ENCODE measurements around the gene YEATS2.
A peak's percentile ranks its signal among the peaks of the same experiment; 100 is the strongest.

Gene YEATS2

DNA sequence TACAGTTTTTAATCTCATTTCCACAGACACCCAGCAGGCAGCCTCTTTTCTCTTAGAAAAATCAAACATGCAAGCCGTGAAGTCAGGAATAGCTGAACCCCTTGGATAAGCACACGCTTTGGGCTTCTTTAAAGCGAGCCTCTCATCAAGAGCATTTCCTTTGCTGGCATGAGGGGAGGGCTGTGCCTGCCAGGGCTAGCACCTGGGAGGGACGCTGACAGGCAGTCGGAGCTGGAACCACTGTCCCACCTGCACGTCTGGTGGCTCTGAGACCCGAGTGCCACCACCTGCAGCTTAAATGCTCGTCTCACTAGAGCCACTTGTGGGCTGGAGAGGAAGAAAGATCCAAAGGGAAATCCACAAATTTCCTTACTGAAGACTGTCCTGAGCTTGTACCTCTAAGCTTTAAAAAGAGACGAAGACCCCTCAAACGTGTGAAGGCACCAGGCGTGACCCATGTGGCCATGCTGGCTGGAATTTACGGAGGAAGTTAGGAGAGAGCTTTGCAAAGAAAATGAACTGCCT is 118.4 kb downstream of the YEATS2 start:
- DNase-seq: no peak

GRCh38 chr3:183816681-183817510 is 119.3 kb downstream of the YEATS2 start:
- DNase-seq: no peak

DNA sequence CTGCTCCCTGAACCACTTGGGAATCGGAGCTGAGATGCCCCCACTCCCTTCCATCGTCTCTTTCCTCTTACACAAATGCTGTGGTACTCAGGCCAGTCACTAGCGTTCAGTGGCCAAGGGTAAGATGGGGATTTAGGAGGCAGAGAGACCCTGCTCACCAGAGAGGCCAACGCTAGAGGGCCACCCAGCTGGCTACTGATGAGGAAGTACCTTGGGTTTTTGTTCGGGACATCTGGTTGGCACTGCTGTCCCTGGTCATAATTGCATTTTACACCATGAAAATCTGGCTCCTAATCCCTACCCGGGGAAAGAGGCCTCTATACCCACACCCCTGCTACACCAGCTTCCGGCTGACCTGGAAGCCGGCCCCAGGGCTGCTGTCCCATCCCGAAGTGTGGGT is 120.0 kb downstream of the YEATS2 start:
- no peak for DNase-seq

- no peak for DNase-seq
Observed at GRCh38 chr3:183818041-183818620, 120.5 kb downstream of the YEATS2 start.

- DNase-seq: no peak
Observed at GRCh38 chr3:183818706-183819624, 121.4 kb downstream of the YEATS2 start.

GRCh38 chr3:183819831-183820230 is 122.2 kb downstream of the YEATS2 start:
- no peak for DNase-seq

DNA sequence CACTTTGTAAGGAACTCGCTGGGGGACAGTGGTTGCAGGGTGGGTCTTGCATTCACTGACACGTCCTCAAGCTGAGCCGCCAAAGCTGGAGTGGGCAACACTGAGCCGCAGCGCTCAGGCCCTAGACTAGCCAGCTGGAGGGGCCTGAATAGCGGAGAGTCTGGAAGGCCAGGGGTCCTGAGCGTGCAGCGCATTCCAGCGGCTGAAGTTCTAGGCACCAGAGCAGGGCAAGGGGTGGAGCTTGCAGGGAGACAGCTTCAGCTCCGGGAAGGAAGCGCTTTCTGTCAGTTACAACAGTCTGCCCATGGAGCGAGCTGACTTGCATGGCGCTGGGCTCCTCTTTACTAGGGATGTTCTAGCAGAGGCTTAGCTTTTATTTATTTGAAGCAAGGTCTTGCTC is 125.0 kb downstream of the YEATS2 start:
- DNase-seq: no peak

- no peak for DNase-seq
Observed at GRCh38 chr3:183823963-183824362, 126.4 kb downstream of the YEATS2 start.

GRCh38 chr3:183824761-183825455 is 127.3 kb downstream of the YEATS2 start:
- DNase-seq: peak; percentile 57

GRCh38 chr3:183825456-183826161 is 128.0 kb downstream of the YEATS2 start, which contains the start of gene MAP6D1:
Gene MAP6D1, minus strand, starts transcription at chr3:183825577. Its CDS starts 30 bp downstream, at chr3:183825547.
- peak; percentile 76 for DNase-seq

DNA sequence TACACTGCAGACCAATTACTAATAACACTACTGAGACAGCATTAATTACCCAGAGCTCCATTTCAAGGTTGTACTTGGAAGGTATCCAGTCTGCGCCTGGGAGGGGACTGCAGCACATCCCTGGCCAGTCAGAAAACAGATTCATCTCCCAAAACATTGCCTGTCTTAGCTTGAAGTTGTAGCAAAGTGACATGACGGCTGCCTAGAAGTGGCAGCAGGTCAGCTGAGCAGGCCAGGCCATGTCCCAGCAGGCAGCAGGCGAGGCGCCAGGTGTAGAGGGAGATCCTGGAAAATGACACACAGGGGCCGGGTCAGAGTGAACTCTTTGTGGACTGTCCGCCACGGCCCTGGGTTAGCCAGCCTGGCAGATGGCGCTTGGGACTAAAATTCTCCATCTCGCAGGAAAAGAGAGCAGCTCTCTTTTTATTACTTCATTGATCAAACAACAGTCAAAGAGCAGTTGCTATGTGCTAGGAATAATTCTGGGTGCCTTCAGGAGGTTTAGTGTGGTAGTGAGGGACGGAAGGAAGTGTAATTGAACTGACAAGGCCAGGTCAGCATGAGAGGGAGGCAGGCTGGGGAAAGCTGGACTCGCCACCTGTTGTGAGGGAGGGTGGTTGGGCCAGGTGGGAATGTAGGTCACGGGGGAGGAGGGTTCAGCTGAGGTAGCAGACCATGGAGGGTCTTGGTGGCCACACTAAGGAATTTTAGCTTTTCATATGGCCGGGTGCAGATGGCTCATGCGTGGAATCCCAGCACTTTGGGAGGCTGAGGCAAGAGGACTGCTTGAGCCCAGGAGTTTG is 129.1 kb downstream of the YEATS2 start:
- DNase-seq: peak; percentile 46

- DNase-seq: no peak
Observed at GRCh38 chr3:183827809-183828537, 130.4 kb downstream of the YEATS2 start.

DNA sequence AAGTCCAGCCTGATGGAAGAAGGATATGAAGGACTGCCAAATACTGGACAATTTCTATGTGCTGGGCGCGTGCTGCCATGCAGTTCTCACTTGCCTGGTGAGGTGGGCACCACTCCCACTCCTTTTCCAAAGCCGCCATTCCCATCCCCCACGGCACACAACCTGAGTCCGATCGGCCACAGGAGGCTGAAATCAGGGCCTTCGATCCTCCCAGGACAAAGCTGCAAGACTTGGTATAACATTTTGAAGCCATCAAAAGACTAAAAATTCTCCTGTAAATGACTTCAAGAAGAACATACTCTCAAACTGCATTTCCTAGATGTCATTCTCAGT is 130.9 kb downstream of the YEATS2 start:
- DNase-seq: no peak

GRCh38 chr3:183829466-183829865 is 131.9 kb downstream of the YEATS2 start:
- no peak for DNase-seq

GRCh38 chr3:183830187-183830586 is 132.6 kb downstream of the YEATS2 start:
- no peak for DNase-seq

- no peak for DNase-seq
Observed at GRCh38 chr3:183833516-183833915, 135.9 kb downstream of the YEATS2 start.

- DNase-seq: no peak
Observed at GRCh38 chr3:183837390-183837789, 139.8 kb downstream of the YEATS2 start.

DNA sequence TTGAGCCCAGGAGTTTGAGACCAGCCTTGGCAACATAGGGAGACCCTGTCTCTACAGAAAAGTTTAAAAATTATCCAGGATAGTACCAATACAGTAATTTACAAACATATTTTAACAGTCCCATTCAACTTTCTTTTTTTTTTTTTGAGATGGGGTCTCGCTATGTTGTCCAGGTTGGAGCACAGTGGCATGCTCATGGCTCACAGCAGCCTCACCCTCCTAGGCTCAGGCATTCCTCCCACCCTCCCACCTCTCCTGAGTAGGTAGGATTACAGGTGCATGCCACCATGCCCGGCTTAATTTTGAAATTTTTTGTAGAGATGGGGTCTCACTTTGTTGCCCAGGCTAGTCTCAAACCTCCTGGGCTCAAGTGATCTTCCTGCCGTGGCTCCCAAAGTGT is 140.3 kb downstream of the YEATS2 start:
- DNase-seq: no peak

- DNase-seq: no peak
Observed at GRCh38 chr3:183839751-183840150, 142.2 kb downstream of the YEATS2 start.

- peak; percentile 15 for DNase-seq
Observed at GRCh38 chr3:183844606-183845005, 147.0 kb downstream of the YEATS2 start.

Measured in DMS53 (cell line).